SK-N-MC (cell line): ENCODE data around the gene NKAIN2.

Source experiments
- DNase-seq: peaks from one replicate; pipeline ENCODE4 v3.0.0-alpha.2; 2011; ENCODE audit warnings: low read depth, low spot score
- H3K27ac ChIP-seq: fragments of 200-600 bp; sonication (generic); 2 replicates; pipeline ENCODE4 v1.5.1; 2016; ENCODE audit warnings: mixed run types
- H3K36me3 ChIP-seq: fragments of 200-600 bp; sonication (generic); 2 replicates; pipeline ENCODE4 v1.6.1; 2017; ENCODE audit warnings: antibody characterized with exemption, low read length, mixed read lengths; ENCODE audit not compliant: insufficient read depth
- H3K4me3 ChIP-seq: fragments of 200-600 bp; sonication (generic); 2 replicates; pipeline ENCODE4 v1.5.1; 2016
- H3K9ac ChIP-seq: fragments of 200-600 bp; sonication (generic); 2 replicates; pipeline ENCODE4 v1.8.0; 2017; ENCODE audit warnings: mixed run types, mixed read lengths; ENCODE audit not compliant: insufficient read length
- H3K9me3 ChIP-seq: fragments of 200-600 bp; sonication (generic); 2 replicates; pipeline ENCODE4 v1.6.1; 2017; ENCODE audit warnings: low read depth, mild to moderate bottlenecking, antibody characterized with exemption, low read length, moderate library complexity, mixed read lengths
- EZH2 ChIP-seq: fragments of 200-600 bp; sonication (generic); IDR thresholded peaks from one replicate; pipeline ENCODE4 v1.6.1; 2017; ENCODE audit warnings: antibody characterized with exemption
- FOXP2 ChIP-seq: optimal IDR thresholded peaks from 2 replicates; pipeline ENCODE3; 2011; ENCODE audit warnings: mild to moderate bottlenecking, moderate library complexity; ENCODE audit not compliant: insufficient read depth; ENCODE audit errors: extremely low read length, control extremely low read depth
- POLR2AphosphoS5 ChIP-seq: IDR thresholded peaks from 2 replicates; pipeline ENCODE4 v1.6.1; 2012; ENCODE audit warnings: mild to moderate bottlenecking, low read depth, low read length, borderline replicate concordance

The NKAIN2 gene

GRCh38 chr6:124633655-124634054 lies 830.0 kb downstream of the NKAIN2 start:
- Histone ChIP-seq H3K36me3 (no peaks in the 10 kb centered on the region), H3K9me3 (no peaks in the 10 kb centered on the region), H3K9ac (no peak overlapping the region), H3K27ac (no peak overlapping the region), H3K4me3 (no peak overlapping the region)
- no peak for DNase-seq
- TF ChIP-seq FOXP2 (no peak), EZH2 (no peak), POLR2AphosphoS5 (no peak)

- H3K9ac ChIP-seq, result no peak overlapping the region
- H3K4me3 ChIP-seq, result no peak overlapping the region
- no peaks in the 10 kb centered on the region for H3K36me3 ChIP-seq
- DNase-seq, result no peak
- no peak overlapping the region for H3K27ac ChIP-seq
- no peaks in the 10 kb centered on the region for H3K9me3 ChIP-seq
- TF ChIP-seq FOXP2 (no peak), POLR2AphosphoS5 (no peak)
Measured at GRCh38 chr6:124640432-124640831, 836.8 kb downstream of the NKAIN2 start.

DNA sequence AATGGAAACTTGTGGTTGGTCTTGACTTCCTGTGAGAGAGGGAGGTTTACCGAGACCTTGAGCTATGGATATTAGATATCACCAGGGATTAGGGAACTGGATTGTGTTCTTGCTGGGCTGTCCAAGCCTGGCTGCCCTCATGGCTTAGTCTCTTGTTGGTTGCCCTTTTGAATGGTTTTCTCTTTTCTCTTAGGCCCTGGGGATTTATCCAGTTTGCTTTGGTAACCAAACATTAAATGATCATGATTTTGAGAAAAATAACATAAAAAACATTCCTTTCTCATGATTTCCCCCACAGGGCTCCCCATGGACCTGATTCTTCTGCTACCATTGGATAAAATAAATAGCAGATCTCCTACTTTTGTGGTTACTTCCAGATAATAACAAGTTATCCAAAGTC lies 852.2 kb downstream of the NKAIN2 start:
- Histone ChIP-seq H3K9me3 (no peaks in the 10 kb centered on the region), H3K36me3 (no peaks in the 10 kb centered on the region), H3K4me3 (no peak overlapping the region), H3K27ac (no peak overlapping the region), H3K9ac (no peak overlapping the region)
- TF ChIP-seq POLR2AphosphoS5 (no peak), EZH2 (no peak), FOXP2 (no peak)
- DNase-seq, result no peak

DNA sequence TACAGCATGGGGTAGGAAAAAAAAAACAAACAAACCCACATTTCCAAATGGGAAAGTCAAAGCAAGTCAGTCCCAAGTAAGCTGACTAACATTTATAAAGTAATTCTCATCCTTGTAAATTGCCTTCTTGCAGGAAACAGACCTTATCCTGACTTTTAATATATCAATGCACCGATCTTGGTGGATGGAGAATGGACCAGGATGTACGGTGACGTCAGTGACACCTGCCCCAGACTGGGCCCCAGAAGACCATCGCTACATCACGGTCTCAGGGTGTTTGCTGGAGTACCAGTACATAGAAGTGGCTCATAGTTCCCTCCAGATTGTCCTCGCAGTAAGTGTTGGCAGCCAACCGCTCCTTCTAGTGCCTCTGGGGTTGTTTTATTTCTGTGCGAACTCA lies 854.4 kb downstream of the NKAIN2 start:
- Histone ChIP-seq H3K9ac (no peak overlapping the region), H3K4me3 (no peak overlapping the region), H3K27ac (no peak overlapping the region), H3K9me3 (no peaks in the 10 kb centered on the region), H3K36me3 (no peaks in the 10 kb centered on the region)
- no peak for TF ChIP-seq FOXP2
- TF ChIP-seq POLR2AphosphoS5, result no peak
- no peak for TF ChIP-seq EZH2
- no peak for DNase-seq

DNA sequence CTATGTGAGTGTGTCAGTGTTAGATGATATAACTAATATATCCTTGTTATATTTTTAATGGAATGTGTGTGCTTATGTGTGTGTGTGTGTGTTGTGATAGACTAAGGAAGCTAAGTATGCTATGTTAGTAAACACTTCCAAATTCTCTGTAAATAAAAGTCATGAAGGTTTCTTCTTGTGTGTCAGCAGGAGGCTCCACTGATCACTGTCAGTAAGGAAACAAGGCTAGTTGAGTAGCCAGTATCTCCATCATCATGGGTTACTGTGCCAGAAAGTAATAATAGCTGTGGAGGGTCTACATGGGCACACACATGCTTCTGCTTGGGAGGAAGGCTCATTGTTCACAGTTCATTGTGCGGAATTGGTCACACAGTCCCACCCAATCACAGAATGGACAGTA lies 855.8 kb downstream of the NKAIN2 start:
- Histone ChIP-seq H3K9me3 (no peaks in the 10 kb centered on the region), H3K4me3 (no peak overlapping the region), H3K36me3 (no peaks in the 10 kb centered on the region), H3K27ac (no peak overlapping the region), H3K9ac (no peak overlapping the region)
- TF ChIP-seq EZH2, result no peak
- no peak for TF ChIP-seq FOXP2
- no peak for TF ChIP-seq POLR2AphosphoS5
- no peak for DNase-seq

DNA sequence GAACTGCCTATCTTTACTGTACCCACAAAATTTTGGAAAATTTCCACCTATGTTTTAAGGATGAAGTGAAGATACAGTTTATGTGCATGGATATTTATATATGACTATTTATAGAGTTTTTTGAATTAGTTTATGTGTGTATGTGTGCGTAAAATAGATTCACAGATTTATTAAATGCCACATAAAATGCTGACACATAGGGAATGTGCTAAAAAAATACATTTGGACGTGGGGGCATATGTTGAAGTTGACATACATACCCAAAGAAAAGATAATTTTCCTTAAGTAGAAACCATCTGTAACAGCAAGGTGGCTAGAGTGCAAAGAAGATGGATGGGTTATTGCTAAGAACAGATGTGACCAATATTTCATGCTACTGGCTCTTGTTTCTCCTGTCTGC lies 856.5 kb downstream of the NKAIN2 start:
- Histone ChIP-seq H3K9ac (no peak overlapping the region), H3K36me3 (no peaks in the 10 kb centered on the region), H3K27ac (no peak overlapping the region), H3K9me3 (no peaks in the 10 kb centered on the region), H3K4me3 (no peak overlapping the region)
- no peak for TF ChIP-seq FOXP2
- DNase-seq, result no peak

GRCh38 chr6:124661097-124661661 lies 857.5 kb downstream of the NKAIN2 start:
- TF ChIP-seq FOXP2 (no peak), POLR2AphosphoS5 (no peak), EZH2 (no peak)
- no peak overlapping the region for H3K27ac ChIP-seq
- no peaks in the 10 kb centered on the region for H3K9me3 ChIP-seq
- no peak for DNase-seq
- H3K36me3 ChIP-seq, result no peaks in the 10 kb centered on the region
- H3K9ac ChIP-seq, result no peak overlapping the region
- H3K4me3 ChIP-seq, result no peak overlapping the region

- Histone ChIP-seq H3K9me3 (no peaks in the 10 kb centered on the region; the same call in 1 of the 2 replicates), H3K4me3 (no peak overlapping the region), H3K27ac (no peak overlapping the region), H3K9ac (no peak overlapping the region), H3K36me3 (no peaks in the 10 kb centered on the region)
- no peak for TF ChIP-seq POLR2AphosphoS5
- no peak for TF ChIP-seq EZH2
- no peak for TF ChIP-seq FOXP2
- no peak for DNase-seq
Measured at GRCh38 chr6:124668028-124668427, 864.4 kb downstream of the NKAIN2 start.

- no peak for DNase-seq
- no peaks in the 10 kb centered on the region; the same call in 1 of the 2 replicates for H3K9me3 ChIP-seq
- no peak overlapping the region for H3K9ac ChIP-seq
- no peaks in the 10 kb centered on the region for H3K36me3 ChIP-seq
- no peak overlapping the region for H3K27ac ChIP-seq
- TF ChIP-seq POLR2AphosphoS5, result no peak
- TF ChIP-seq FOXP2, result no peak
- no peak for TF ChIP-seq EZH2
- no peak overlapping the region for H3K4me3 ChIP-seq
Measured at GRCh38 chr6:124669713-124670480, 866.2 kb downstream of the NKAIN2 start.
